Chondrocyte (in vitro differentiated cells): ENCODE measurements around the gene CPPED1. TPM values are rescaled to one million over a fixed set of nuclear protein-coding genes. Genes with fewer than 3 reads are reported as not detected.
"Not testable (repeated sequence)": the region's sequence is repeated elsewhere in the genome, so short reads cannot be mapped to it uniquely, and the experiment has no call there.

Experiments used
- DNase-seq: peaks from one replicate; pipeline ENCODE4 v3.0.0; 2021; ENCODE audit warnings: mixed read lengths, low spot score
- H3K27ac Mint-ChIP-seq: one replicate; pipeline ENCODE4 v1.8.0; 2021; ENCODE audit warnings: mild to moderate bottlenecking, moderate library complexity, mixed read lengths; ENCODE audit not compliant: unreplicated experiment
- H3K27me3 Mint-ChIP-seq: 2 replicates; pipeline ENCODE4 v1.8.0; 2021; ENCODE audit warnings: low read depth, mixed read lengths
- H3K36me3 Mint-ChIP-seq: 2 replicates; pipeline ENCODE4 v1.8.0; 2021; ENCODE audit warnings: low read depth, mixed read lengths
- H3K4me1 Mint-ChIP-seq: 2 replicates; pipeline ENCODE4 v1.8.0; 2021; ENCODE audit warnings: low read depth, mild to moderate bottlenecking, mixed read lengths
- H3K4me3 Mint-ChIP-seq: one replicate; pipeline ENCODE4 v1.8.0; 2021; ENCODE audit warnings: mild to moderate bottlenecking, moderate library complexity, mixed read lengths; ENCODE audit not compliant: unreplicated experiment
- H3K9me3 Mint-ChIP-seq: 2 replicates; pipeline ENCODE4 v1.8.0; 2021; ENCODE audit warnings: low read depth, mixed read lengths
- CTCF ChIP-seq: fragments of 200-600 bp; sonication (generic); IDR thresholded peaks from 2 replicates; pipeline ENCODE4 v1.5.0; 2021; ENCODE audit warnings: antibody characterized with exemption, mild to moderate bottlenecking, moderate library complexity
- total RNA-seq: library from RNA; stranded (reverse); gene quantifications from 3 replicates; pipeline ENCODE4 v1.2.1, GENCODE V29; 2021

Gene CPPED1
- total RNA-seq, 1 donor from 2014 or later = 18.1 TPM

GRCh38 chr16:12801511-12802042 is 2.1 kb downstream of the CPPED1 start:
- H3K27ac Mint-ChIP-seq = peak overlapping the region; percentile 96
- no peaks in the 10 kb centered on the region for H3K27me3 Mint-ChIP-seq
- no peak for TF ChIP-seq CTCF
- H3K4me1 Mint-ChIP-seq = peaks cover 55% of the 10 kb centered on the region
- peak overlapping the region; percentile 80 for H3K4me3 Mint-ChIP-seq
- no peaks in the 10 kb centered on the region for H3K9me3 Mint-ChIP-seq
- H3K36me3 Mint-ChIP-seq = no peaks in the 10 kb centered on the region
- DNase-seq = no peak

GRCh38 chr16:12800817-12801216 is 2.9 kb downstream of the CPPED1 start:
- no peak for DNase-seq
- H3K27me3 Mint-ChIP-seq = no peaks in the 10 kb centered on the region
- no peak for TF ChIP-seq CTCF
- H3K4me3 Mint-ChIP-seq = no peak overlapping the region
- H3K36me3 Mint-ChIP-seq = no peaks in the 10 kb centered on the region
- peak overlapping the region; percentile 96 for H3K27ac Mint-ChIP-seq
- no peaks in the 10 kb centered on the region for H3K9me3 Mint-ChIP-seq
- peaks cover 55% of the 10 kb centered on the region for H3K4me1 Mint-ChIP-seq

- H3K27me3 Mint-ChIP-seq, DNase-seq: not testable (repeated sequence)
Observed at GRCh38 chr16:12799996-12800395, 3.7 kb downstream of the CPPED1 start.

GRCh38 chr16:12798846-12799245 is 4.8 kb downstream of the CPPED1 start:
- Mint-ChIP-seq H3K4me1 (peaks cover 47% of the 10 kb centered on the region), H3K4me3 (no peak overlapping the region), H3K36me3 (no peaks in the 10 kb centered on the region), H3K27ac (peak overlapping the region; percentile 81), H3K9me3 (no peaks in the 10 kb centered on the region), H3K27me3 (no peaks in the 10 kb centered on the region)
- TF ChIP-seq CTCF = no peak
- no peak for DNase-seq

More at GRCh38 chr16:12799996-12800395, 3.7 kb downstream of the CPPED1 start:
- H3K4me1 Mint-ChIP-seq = peaks cover 55% of the 10 kb centered on the region
- not testable (repeated sequence) for H3K4me3 Mint-ChIP-seq, H3K9me3 Mint-ChIP-seq, H3K36me3 Mint-ChIP-seq
- peak overlapping the region; percentile 74 for H3K27ac Mint-ChIP-seq

GRCh38 chr16:12798171-12798570 is 5.5 kb downstream of the CPPED1 start:
- H3K36me3 Mint-ChIP-seq = no peaks in the 10 kb centered on the region
- H3K4me1 Mint-ChIP-seq = peaks cover 44% of the 10 kb centered on the region
- no peak for TF ChIP-seq CTCF
- no peaks in the 10 kb centered on the region for H3K9me3 Mint-ChIP-seq
- H3K4me3 Mint-ChIP-seq = no peak overlapping the region
- H3K27me3 Mint-ChIP-seq = no peaks in the 10 kb centered on the region
- peak overlapping the region; percentile 81 for H3K27ac Mint-ChIP-seq
- no peak for DNase-seq

GRCh38 chr16:12796498-12796897 is 7.2 kb downstream of the CPPED1 start:
- no peak for TF ChIP-seq CTCF

More at GRCh38 chr16:12796498-12796897, 7.2 kb downstream of the CPPED1 start:
- Mint-ChIP-seq H3K36me3 (no peaks in the 10 kb centered on the region), H3K9me3 (no peaks in the 10 kb centered on the region), H3K4me3 (no peak overlapping the region), H3K4me1 (peaks cover 27% of the 10 kb centered on the region), H3K27ac (peak overlapping the region; percentile 49), H3K27me3 (no peaks in the 10 kb centered on the region)
- DNase-seq = no peak
